Measurements from ENCODE around the gene ANXA9. TPM values are rescaled to one million over a fixed set of nuclear protein-coding genes. Genes with fewer than 3 reads are reported as not detected.

ANXA9 gene
- total and polyA plus RNA-seq, 7 experiments from 2014 or later = 0.17 to 0.38 TPM; not detected in 5

GRCh38 chr1:150968491-150968890 lies 13.6 kb upstream of the ANXA9 start:
- Mint-ChIP-seq H3K9me3 (no peaks in the 10 kb centered on the region), H3K27me3 (no peaks in the 10 kb centered on the region), H3K27ac (peak overlapping the region in 4 of 9 donors; percentile 22 to 74 (median 44)), H3K36me3 (peaks cover 7 to 46% (median 20%) of the 10 kb centered on the region in 5 donors), H3K4me3 (peak overlapping the region in 1 of 10 donors; percentile 58), H3K4me1 (peaks cover 22 to 41% (median 39%) of the 10 kb centered on the region in 7 donors)
- Histone ChIP-seq H3K4me1 (ENCODE audit: control insufficient read depth in 2 of 2, insufficient read depth in 2 of 2, low read length in 2 of 2) (peaks cover 21 to 27% of the 10 kb centered on the region in 2 donors), H3K4me3 (ENCODE audit: low read length) (no peak overlapping the region), H3K36me3 (ENCODE audit: control insufficient read depth in 2 of 3, insufficient read depth in 3 of 3, low read length in 3 of 3) (peaks cover 20 to 53% (median 25%) of the 10 kb centered on the region in 3 experiments), H3K9me3 (ENCODE audit: control insufficient read depth in 2 of 3, low read length in 3 of 3) (no peaks in the 10 kb centered on the region), H3K27me3 (ENCODE audit: control insufficient read depth in 2 of 2, insufficient read depth in 2 of 2, low read length in 2 of 2) (no peaks in the 10 kb centered on the region), H3K27ac (ENCODE audit: low read depth, low read length) (no peak overlapping the region)
- ATAC-seq (no peak), DNase-seq (no peak)
- ChIA-PET CTCF (interaction anchor here (0.5 to 1.3 kb wide), 3 partner anchors 12 to 611 kb away, joined by 3 to 5 read pairs (median 4); no protein-coding TSS in a partner anchor), POLR2A (no interaction called here)
- intact Hi-C loops (cut with micrococcal nuclease) = no loop called here

- Mint-ChIP-seq H3K27ac (peak overlapping the region in 5 of 9 donors; percentile 60 to 94 (median 89)), H3K9me3 (no peaks in the 10 kb centered on the region), H3K27me3 (no peaks in the 10 kb centered on the region), H3K4me1 (peaks cover 22 to 44% (median 41%) of the 10 kb centered on the region in 7 donors), H3K4me3 (no peak overlapping the region), H3K36me3 (peaks cover 7 to 35% (median 18%) of the 10 kb centered on the region in 5 donors)
- no peak overlapping the region for H3K4me3 ChIP-seq (ENCODE audit: low read length)
- peaks cover 20 to 46% (median 25%) of the 10 kb centered on the region in 3 experiments for H3K36me3 ChIP-seq (ENCODE audit: control insufficient read depth in 2 of 3, insufficient read depth in 3 of 3, low read length in 3 of 3)
- intact Hi-C loops (cut with micrococcal nuclease) = loop anchor here (10.0 kb wide), 2 partner anchors 405 to 485 kb away; partner anchors contain the start of gene TARS2 (in 1 of the 2)
- no peak overlapping the region for H3K27ac ChIP-seq (ENCODE audit: low read depth, low read length)
- ATAC-seq (no peak), DNase-seq (no peak)
- H3K27me3 ChIP-seq (ENCODE audit: control insufficient read depth in 2 of 2, insufficient read depth in 2 of 2, low read length in 2 of 2) = no peaks in the 10 kb centered on the region
- ChIA-PET CTCF (interaction anchor here (1.1 kb wide), 1 partner anchor 73 kb away, joined by 3 read pairs; no protein-coding TSS in a partner anchor), POLR2A (interaction anchor here (0.7 to 1.1 kb wide), 2 partner anchors 13 to 962 kb away, joined by 3 to 4 read pairs; partner anchors contain the start of gene ANXA9)
- H3K9me3 ChIP-seq (ENCODE audit: control insufficient read depth in 2 of 3, low read length in 3 of 3) = no peaks in the 10 kb centered on the region
- H3K4me1 ChIP-seq (ENCODE audit: control insufficient read depth in 2 of 2, insufficient read depth in 2 of 2, low read length in 2 of 2) = peaks cover 23 to 29% of the 10 kb centered on the region in 2 donors
These were observed 12.5 kb upstream of the ANXA9 start for GRCh38 chr1:150969626-150970025.

GRCh38 chr1:150970808-150971582 lies 11.1 kb upstream of the ANXA9 start:
- ChIA-PET CTCF (interaction anchor here (0.7 to 1.1 kb wide), 3 partner anchors 13 to 104 kb away, joined by 3 read pairs; no protein-coding TSS in a partner anchor), POLR2A (interaction anchor here (1.6 kb wide), 1 partner anchor 45 kb away, joined by 3 read pairs; the partner anchor contains the start of gene SETDB1)
- no peaks in the 10 kb centered on the region for H3K27me3 ChIP-seq (ENCODE audit: control insufficient read depth in 2 of 2, insufficient read depth in 2 of 2, low read length in 2 of 2)
- Mint-ChIP-seq H3K36me3 (peaks cover 7 to 26% (median 18%) of the 10 kb centered on the region in 5 donors), H3K9me3 (no peaks in the 10 kb centered on the region), H3K4me1 (peaks cover 22 to 52% (median 46%) of the 10 kb centered on the region in 7 donors), H3K27ac (peak overlapping the region; percentile 48 to 94 (median 89)), H3K4me3 (peak overlapping the region in 9 of 10 donors; percentile 8 to 88 (median 44)), H3K27me3 (no peaks in the 10 kb centered on the region)
- intact Hi-C loops (cut with micrococcal nuclease) = loop anchor here (10.0 kb wide), 2 partner anchors 406 to 486 kb away; partner anchors contain the start of gene TARS2 (in 1 of the 2)
- peaks cover 26 to 29% of the 10 kb centered on the region in 2 donors for H3K4me1 ChIP-seq (ENCODE audit: control insufficient read depth in 2 of 2, insufficient read depth in 2 of 2, low read length in 2 of 2)
- no peak for DNase-seq
- peak overlapping the region; percentile 92 for H3K27ac ChIP-seq (ENCODE audit: low read depth, low read length)
- H3K4me3 ChIP-seq (ENCODE audit: low read length) = no peak overlapping the region
- ATAC-seq = no peak
- peaks cover 15 to 35% (median 18%) of the 10 kb centered on the region in 3 experiments for H3K36me3 ChIP-seq (ENCODE audit: control insufficient read depth in 2 of 3, insufficient read depth in 3 of 3, low read length in 3 of 3)
- no peaks in the 10 kb centered on the region for H3K9me3 ChIP-seq (ENCODE audit: control insufficient read depth in 2 of 3, low read length in 3 of 3)

GRCh38 chr1:150971583-150972416 lies 10.3 kb upstream of the ANXA9 start:
- ATAC-seq (no peak), DNase-seq (no peak)
- Histone ChIP-seq H3K27ac (ENCODE audit: low read depth, low read length) (peak overlapping the region; percentile 92), H3K4me1 (ENCODE audit: control insufficient read depth in 2 of 2, insufficient read depth in 2 of 2, low read length in 2 of 2) (peaks cover 32 to 37% of the 10 kb centered on the region in 2 donors), H3K4me3 (ENCODE audit: low read length) (no peak overlapping the region), H3K36me3 (ENCODE audit: control insufficient read depth in 2 of 3, insufficient read depth in 3 of 3, low read length in 3 of 3) (peaks cover 9 to 27% (median 10%) of the 10 kb centered on the region in 3 experiments), H3K27me3 (ENCODE audit: control insufficient read depth in 2 of 2, insufficient read depth in 2 of 2, low read length in 2 of 2) (no peaks in the 10 kb centered on the region), H3K9me3 (ENCODE audit: control insufficient read depth in 2 of 3, low read length in 3 of 3) (no peaks in the 10 kb centered on the region)
- no peaks in the 10 kb centered on the region for H3K27me3 Mint-ChIP-seq
- H3K36me3 Mint-ChIP-seq = peaks cover under 1 to 19% (median 11%) of the 10 kb centered on the region in 5 donors
- peak overlapping the region; percentile 85 to 94 (median 90) for H3K27ac Mint-ChIP-seq
- POLR2A ChIA-PET = interaction anchor here (1.6 kb wide), 1 partner anchor 46 kb away, joined by 3 read pairs; the partner anchor contains the start of gene SETDB1
- CTCF ChIA-PET = interaction anchor here (0.6 kb wide), 1 partner anchor 30 kb away, joined by 3 read pairs; no protein-coding TSS in a partner anchor
- H3K4me1 Mint-ChIP-seq = peaks cover 26 to 60% (median 55%) of the 10 kb centered on the region in 7 donors
- no peaks in the 10 kb centered on the region for H3K9me3 Mint-ChIP-seq
- intact Hi-C loops (cut with micrococcal nuclease) = loop anchor here (10.0 kb wide), 2 partner anchors 407 to 487 kb away; partner anchors contain the start of gene TARS2 (in 1 of the 2)
- H3K4me3 Mint-ChIP-seq = peak overlapping the region; percentile 83 to 94 (median 89)

GRCh38 chr1:150972417-150972940 lies 9.6 kb upstream of the ANXA9 start:
- H3K4me1 ChIP-seq (ENCODE audit: control insufficient read depth in 2 of 2, insufficient read depth in 2 of 2, low read length in 2 of 2) = peaks cover 39 to 43% of the 10 kb centered on the region in 2 donors
- ChIA-PET POLR2A (no interaction called here), CTCF (interaction anchor here (0.6 kb wide), 1 partner anchor 30 kb away, joined by 3 read pairs; no protein-coding TSS in a partner anchor)
- peak overlapping the region; percentile 82 for H3K4me3 ChIP-seq (ENCODE audit: low read length)
- Mint-ChIP-seq H3K27ac (peak overlapping the region; percentile 85 to 94 (median 90)), H3K4me1 (peaks cover 33 to 67% (median 61%) of the 10 kb centered on the region in 7 donors), H3K27me3 (no peaks in the 10 kb centered on the region), H3K4me3 (peak overlapping the region; percentile 83 to 94 (median 89)), H3K9me3 (no peaks in the 10 kb centered on the region), H3K36me3 (peaks cover 0 to 13% (median 10%) of the 10 kb centered on the region in 5 donors)
- H3K36me3 ChIP-seq (ENCODE audit: control insufficient read depth in 2 of 3, insufficient read depth in 3 of 3, low read length in 3 of 3) = peaks cover 2 to 20% (median 3%) of the 10 kb centered on the region in 3 experiments
- peak overlapping the region; percentile 92 for H3K27ac ChIP-seq (ENCODE audit: low read depth, low read length)
- no peaks in the 10 kb centered on the region for H3K27me3 ChIP-seq (ENCODE audit: control insufficient read depth in 2 of 2, insufficient read depth in 2 of 2, low read length in 2 of 2)
- ATAC-seq = no peak
- intact Hi-C loops (cut with micrococcal nuclease) = loop anchor here (10.0 kb wide), 2 partner anchors 408 to 488 kb away; partner anchors contain the start of gene TARS2 (in 1 of the 2)
- DNase-seq = no peak
- H3K9me3 ChIP-seq (ENCODE audit: control insufficient read depth in 2 of 3, low read length in 3 of 3) = no peaks in the 10 kb centered on the region
